T-cell (primary cell): Measurements from ENCODE around the gene DYNC1LI2. TPM values are rescaled to one million over a fixed set of nuclear protein-coding genes. Genes with fewer than 3 reads are reported as not detected.

Source experiments
- ATAC-seq, 4 experiments: fragments of 200-7000 bp in 3 of 4; fragments of 150-1000 bp in 1 of 4; cut with Tn5 transposase; replicated peaks in 1 of 4; 1 replicate in 3 of 4; 2 replicates in 1 of 4; pipeline ENCODE4 v1.10.0; 2021; ENCODE audit warnings: moderate library complexity in 3 of 4, mild to moderate bottlenecking in 2 of 4, moderate number of reproducible peaks in 1 of 4
- CTCF ChIA-PET, 2 donors: fragments of 300-600 bp; sonication (Branson Sonifier 250); formaldehyde crosslinking; loops; one replicate each; lab custom pipeline; 2022; ENCODE audit warnings: antibody characterized with exemption in 2 of 2; lab: Charles Lee
- POLR2A ChIA-PET, 2 donors: fragments of 300-600 bp; sonication (Branson Sonifier 250); formaldehyde crosslinking; loops; one replicate each; lab custom pipeline; 2022; ENCODE audit warnings: antibody characterized with exemption in 2 of 2; lab: Charles Lee
- DNase-seq, 35 experiments: peaks; one replicate each; pipeline versions ENCODE4 v3.0.0 to v3.0.0-alpha.2; 2013 to 2023
- H3K27ac ChIP-seq: one replicate; pipeline ENCODE4 v1.5.1; 2013; ENCODE audit warnings: low read length
- H3K27me3 ChIP-seq, 2 experiments: replicated peaks in 1 of 2; 1 replicate in 1 of 2; 2 replicates in 1 of 2; pipeline versions ENCODE4 v1.6.1 to v1.7.0; 2013; ENCODE audit warnings: low read length in 1 of 2, mixed read lengths in 1 of 2; ENCODE audit not compliant: control insufficient read depth in 2 of 2, insufficient read depth in 2 of 2; ENCODE audit errors: extremely low read depth in 1 of 2
- H3K36me3 ChIP-seq, 2 donors: 1 replicate in 1 of 2; 2 replicates in 1 of 2; pipeline versions ENCODE4 v1.6.1 to v1.7.0; 2013; ENCODE audit warnings: low read length in 1 of 2; ENCODE audit not compliant: control insufficient read depth in 2 of 2, insufficient read depth in 1 of 2; ENCODE audit errors: extremely low read depth in 1 of 2
- H3K4me1 ChIP-seq, 2 experiments: 1 replicate in 1 of 2; 2 replicates in 1 of 2; pipeline versions ENCODE4 v1.6.1 to v1.7.0; 2013; ENCODE audit warnings: low read length in 2 of 2, mixed read lengths in 1 of 2; ENCODE audit not compliant: insufficient read depth in 2 of 2, control insufficient read depth in 1 of 2; ENCODE audit errors: extremely low read depth in 1 of 2
- H3K4me3 ChIP-seq, 2 donors: 1 replicate in 1 of 2; 2 replicates in 1 of 2; pipeline versions ENCODE4 v1.5.1 to v1.7.0; 2013; ENCODE audit warnings: mild to moderate bottlenecking in 2 of 2, low read length in 1 of 2, moderate library complexity in 1 of 2; ENCODE audit not compliant: control insufficient read depth in 1 of 2; ENCODE audit errors: extremely low read depth in 1 of 2
- H3K9me3 ChIP-seq: 2 replicates; pipeline ENCODE4 v1.7.0; 2013
- H3K27ac Mint-ChIP-seq, 2 donors: one replicate each; pipeline ENCODE4 v1.8.0; 2020 to 2021; ENCODE audit warnings: mild to moderate bottlenecking in 2 of 2, mixed read lengths in 2 of 2
- H3K27me3 Mint-ChIP-seq, 2 donors: one replicate each; pipeline ENCODE4 v1.8.0; 2021 to 2022; ENCODE audit warnings: mixed read lengths in 2 of 2
- H3K36me3 Mint-ChIP-seq: one replicate; pipeline ENCODE4 v1.8.0; 2021; ENCODE audit warnings: mixed read lengths
- H3K4me1 Mint-ChIP-seq, 3 donors: one replicate each; pipeline ENCODE4 v1.8.0; 2020 to 2022; ENCODE audit warnings: mixed read lengths in 3 of 3, mild to moderate bottlenecking in 1 of 3
- H3K4me3 Mint-ChIP-seq, 3 donors: one replicate each; pipeline ENCODE4 v1.8.0; 2020 to 2022; ENCODE audit warnings: mild to moderate bottlenecking in 3 of 3, mixed read lengths in 3 of 3, moderate library complexity in 3 of 3
- H3K9me3 Mint-ChIP-seq, 3 donors: one replicate each; pipeline ENCODE4 v1.8.0; 2020 to 2022; ENCODE audit warnings: mixed read lengths in 3 of 3
- WGBS: methylation state at CpG from one replicate; pipeline ENCODE4 v1.1.5; 2013; ENCODE audit warnings: missing lambda C conversion rate; ENCODE audit not compliant: insufficient coverage; 5-methylcytosine and 5-hydroxymethylcytosine counted together
- total RNA-seq, 35 experiments: library from RNA in 6 of 35; stranded (reverse) in 6 of 35; fragments of 120-200 nt in 1 of 35; gene quantifications; one replicate each; pipeline versions ENCODE4 v1.2.1 to v1.2.4 and lab custom pipeline; 2013 to 2026

Gene DYNC1LI2
- total RNA-seq, 5 donors from 2014 or later (not counting 1 experiment from before 2014, with no cell fraction given) = 69.9 to 92.1 (median 81.3) TPM

- H3K27me3 ChIP-seq = no peaks in the 10 kb centered on the region
Measured at GRCh38 chr16:66786551-66786950, 35.1 kb upstream of the DYNC1LI2 start.

DNA sequence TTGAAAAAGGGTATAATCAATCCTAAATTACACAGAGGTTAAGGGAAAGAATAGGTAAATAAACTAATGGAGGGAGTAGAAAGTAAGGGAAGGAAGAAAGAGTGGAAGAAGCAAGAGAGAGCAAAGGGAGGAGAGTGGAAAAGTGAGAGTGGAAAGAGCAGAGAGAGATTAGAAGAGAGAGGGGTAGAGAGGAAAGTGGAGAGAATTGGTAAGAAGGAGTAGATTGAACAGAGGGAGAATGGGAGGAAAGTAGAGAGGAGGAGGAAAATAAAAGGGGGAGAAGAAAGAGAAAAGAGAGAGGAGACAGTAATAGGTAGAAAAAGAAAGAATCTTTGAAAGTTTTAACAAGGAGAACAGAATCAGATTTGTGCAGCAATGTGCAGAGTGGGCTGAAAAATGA is 25.0 kb upstream of the DYNC1LI2 start:
- no peak overlapping the region for H3K27ac ChIP-seq
- no peaks in the 10 kb centered on the region for H3K36me3 ChIP-seq
- no peaks in the 10 kb centered on the region for H3K27me3 ChIP-seq
- DNase-seq (no peak), ATAC-seq (no peak)
- Mint-ChIP-seq H3K4me3 (no peak overlapping the region), H3K27me3 (no peaks in the 10 kb centered on the region), H3K36me3 (peaks cover 11% of the 10 kb centered on the region), H3K27ac (no peak overlapping the region), H3K4me1 (no peaks in the 10 kb centered on the region), H3K9me3 (no peaks in the 10 kb centered on the region)
- H3K4me3 ChIP-seq = no peak overlapping the region
- no peaks in the 10 kb centered on the region for H3K9me3 ChIP-seq
- no peaks in the 10 kb centered on the region for H3K4me1 ChIP-seq
- POLR2A ChIA-PET = no interaction called here
- CTCF ChIA-PET = interaction anchor here in 1 of 2 donors (1.2 kb wide), 1 partner anchor 54 kb away, joined by 3 read pairs; the partner anchor contains the start of gene NAE1

More at GRCh38 chr16:66786551-66786950, 35.1 kb upstream of the DYNC1LI2 start:
- no peak overlapping the region for H3K27ac ChIP-seq
- ChIA-PET CTCF (no interaction called here), POLR2A (no interaction called here)
- Mint-ChIP-seq H3K36me3 (no peaks in the 10 kb centered on the region), H3K27ac (no peak overlapping the region), H3K4me1 (no peaks in the 10 kb centered on the region), H3K9me3 (no peaks in the 10 kb centered on the region), H3K27me3 (no peaks in the 10 kb centered on the region), H3K4me3 (no peak overlapping the region)
- no peak for DNase-seq
- WGBS = 93% methylated on average over 2 of the region's 3 CpGs
- ATAC-seq = no peak
- H3K4me1 ChIP-seq = no peaks in the 10 kb centered on the region
- H3K9me3 ChIP-seq = no peaks in the 10 kb centered on the region
- H3K4me3 ChIP-seq = no peak overlapping the region
- no peaks in the 10 kb centered on the region for H3K36me3 ChIP-seq

DNA sequence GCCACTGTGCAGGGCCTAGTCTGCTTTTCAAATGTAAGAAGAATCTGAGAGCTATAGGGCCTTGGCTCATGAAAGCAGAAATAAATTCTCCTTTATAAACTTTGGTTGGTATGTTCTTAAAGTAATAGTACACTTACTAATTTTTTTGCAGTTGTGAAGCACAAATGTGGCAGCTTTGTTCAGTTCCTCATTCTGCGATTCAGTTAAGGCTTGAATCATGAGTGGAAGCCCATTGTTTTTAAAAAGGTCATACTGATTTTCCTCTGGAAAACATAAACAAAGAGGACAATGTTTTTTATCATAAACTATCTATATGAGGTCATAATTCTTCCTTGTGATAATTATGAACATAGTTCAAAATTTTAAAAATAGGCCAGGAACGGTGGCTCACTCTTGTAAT is 23.6 kb upstream of the DYNC1LI2 start:
- Histone ChIP-seq H3K9me3 (no peaks in the 10 kb centered on the region), H3K27me3 (no peaks in the 10 kb centered on the region), H3K27ac (no peak overlapping the region), H3K4me3 (no peak overlapping the region), H3K4me1 (no peaks in the 10 kb centered on the region), H3K36me3 (no peaks in the 10 kb centered on the region)
- Mint-ChIP-seq H3K27me3 (no peaks in the 10 kb centered on the region), H3K36me3 (peaks cover 11% of the 10 kb centered on the region), H3K27ac (no peak overlapping the region), H3K9me3 (no peaks in the 10 kb centered on the region), H3K4me3 (no peak overlapping the region), H3K4me1 (no peaks in the 10 kb centered on the region)
- POLR2A ChIA-PET = no interaction called here
- no CpG with 5 or more reads among the region's 2 CpGs for WGBS
- CTCF ChIA-PET = interaction anchor here in 1 of 2 donors (0.7 kb wide), 1 partner anchor 152 kb away, joined by 3 read pairs; no protein-coding TSS in a partner anchor
- no peak for DNase-seq
- no peak for ATAC-seq

DNA sequence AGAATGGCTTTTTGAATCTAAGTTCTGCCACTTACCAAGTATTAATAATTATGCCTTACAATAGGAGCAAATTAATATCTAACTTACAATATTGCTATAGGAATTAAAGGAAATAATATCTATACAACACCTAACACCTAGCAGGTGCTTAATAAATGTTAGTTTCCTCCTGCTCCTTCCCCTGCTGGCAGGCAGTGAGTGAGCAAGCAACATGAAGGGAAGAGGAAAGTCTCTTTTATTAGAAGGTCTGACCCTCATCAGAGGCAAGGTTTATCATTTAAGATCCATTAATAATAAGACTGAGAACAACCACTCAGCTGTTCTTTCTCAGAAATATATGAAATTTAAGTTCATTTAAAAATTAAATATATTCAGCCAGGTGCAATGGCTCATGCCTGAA is 6.7 kb upstream of the DYNC1LI2 start:
- DNase-seq (no peak), ATAC-seq (no peak)
- ChIA-PET CTCF (no interaction called here), POLR2A (no interaction called here)
- no peak overlapping the region for H3K27ac ChIP-seq
- no peaks in the 10 kb centered on the region for H3K4me1 ChIP-seq
- no peak overlapping the region for H3K4me3 ChIP-seq
- no peaks in the 10 kb centered on the region for H3K9me3 ChIP-seq
- no peaks in the 10 kb centered on the region for H3K9me3 Mint-ChIP-seq
- H3K27me3 Mint-ChIP-seq = peaks cover 1 to 3% of the 10 kb centered on the region in 2 donors
- no peaks in the 10 kb centered on the region for H3K4me1 Mint-ChIP-seq
- H3K27me3 ChIP-seq = peaks cover 0 to 4% of the 10 kb centered on the region in 2 experiments
- H3K36me3 Mint-ChIP-seq = no peaks in the 10 kb centered on the region
- H3K4me3 Mint-ChIP-seq = no peak overlapping the region
- no peak overlapping the region for H3K27ac Mint-ChIP-seq
- no peaks in the 10 kb centered on the region for H3K36me3 ChIP-seq

DNA sequence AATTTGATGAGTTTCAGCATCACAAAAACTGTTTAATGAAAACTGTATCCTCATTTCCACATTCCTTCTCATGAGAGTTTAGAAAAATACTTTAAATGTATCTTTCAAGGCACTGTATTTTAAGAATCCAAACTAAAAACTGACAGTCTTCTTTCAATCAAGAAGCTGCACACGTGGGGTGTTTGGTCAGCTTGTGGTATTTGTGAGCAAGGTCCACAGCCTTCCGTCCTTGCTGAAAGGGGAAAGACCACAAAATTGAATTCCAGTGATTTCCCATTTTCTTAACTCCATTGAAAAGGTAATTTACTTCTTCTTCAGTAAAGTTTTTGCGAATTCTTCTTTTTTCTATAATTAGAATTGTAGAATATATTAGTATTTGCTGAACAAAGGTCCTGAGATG is 3.4 kb upstream of the DYNC1LI2 start:
- Histone ChIP-seq H3K27me3 (peaks cover 0 to 6% of the 10 kb centered on the region in 2 experiments), H3K9me3 (no peaks in the 10 kb centered on the region), H3K36me3 (no peaks in the 10 kb centered on the region), H3K4me3 (no peak overlapping the region), H3K27ac (no peak overlapping the region), H3K4me1 (peaks cover 12 to 18% of the 10 kb centered on the region in 2 experiments)
- DNase-seq = no peak
- ATAC-seq = no peak
- no peak overlapping the region for H3K4me3 Mint-ChIP-seq
- no CpG with 5 or more reads among the region's 3 CpGs for WGBS
- H3K27me3 Mint-ChIP-seq = peaks cover 3 to 14% of the 10 kb centered on the region in 2 donors
- ChIA-PET POLR2A (no interaction called here), CTCF (interaction anchor here in 1 of 2 donors (0.7 kb wide), 1 partner anchor 191 kb away, joined by 3 read pairs; no protein-coding TSS in a partner anchor)
- no peak overlapping the region for H3K27ac Mint-ChIP-seq
- no peaks in the 10 kb centered on the region for H3K36me3 Mint-ChIP-seq
- H3K4me1 Mint-ChIP-seq = peaks cover 17 to 18% (median 17%) of the 10 kb centered on the region in 3 donors
- no peaks in the 10 kb centered on the region for H3K9me3 Mint-ChIP-seq

GRCh38 chr16:66754211-66754610 is 2.8 kb upstream of the DYNC1LI2 start:
- Histone ChIP-seq H3K4me3 (no peak overlapping the region), H3K27ac (no peak overlapping the region), H3K36me3 (peaks cover 0 to under 1% of the 10 kb centered on the region in 2 donors), H3K4me1 (peaks cover 16 to 21% of the 10 kb centered on the region in 2 experiments), H3K9me3 (no peaks in the 10 kb centered on the region), H3K27me3 (peaks cover 0 to 6% of the 10 kb centered on the region in 2 experiments)
- Mint-ChIP-seq H3K27ac (no peak overlapping the region), H3K4me1 (peaks cover 23 to 24% (median 23%) of the 10 kb centered on the region in 3 donors), H3K27me3 (peaks cover 2 to 14% of the 10 kb centered on the region in 2 donors), H3K9me3 (no peaks in the 10 kb centered on the region), H3K4me3 (no peak overlapping the region), H3K36me3 (peaks cover 2% of the 10 kb centered on the region)
- no CpG with 5 or more reads among the region's 2 CpGs for WGBS
- POLR2A ChIA-PET = interaction anchor here in 1 of 2 donors (0.7 kb wide), 1 partner anchor 304 kb away, joined by 3 read pairs; no protein-coding TSS in a partner anchor
- DNase-seq = no peak
- no peak for ATAC-seq
- CTCF ChIA-PET = interaction anchor here in 1 of 2 donors (0.7 kb wide), 1 partner anchor 190 kb away, joined by 3 read pairs; no protein-coding TSS in a partner anchor
